GM12892 (cell line): ENCODE data around the gene OR5V1. TPM values are rescaled to one million over a fixed set of nuclear protein-coding genes. Genes with fewer than 3 reads are reported as not detected.
"Not testable (repeated sequence)": the region's sequence is repeated elsewhere in the genome, so short reads cannot be mapped to it uniquely, and the experiment has no call there.

ENCODE experiments used
- DNase-seq: peaks from one replicate; pipeline ENCODE4 v3.0.0; 2011; ENCODE audit not compliant: insufficient read length
- FAIRE-seq: peaks from 2 replicates; lab custom pipeline; 2011; peaks lifted over from hg19 to GRCh38; lab: Jason Lieb, UNC
- POLR2A ChIP-seq: IDR thresholded peaks from 2 replicates; pipeline ENCODE4 v1.6.1; 2011; ENCODE audit warnings: low read depth, low read length, control low read depth
- POLR2AphosphoS5 ChIP-seq: IDR thresholded peaks from 2 replicates; pipeline ENCODE4 v1.6.1; 2011; ENCODE audit warnings: low read depth, low read length, control low read depth
- TAF1 ChIP-seq: IDR thresholded peaks from 2 replicates; pipeline ENCODE4 v1.6.1; 2011; ENCODE audit warnings: low read depth, mild to moderate bottlenecking, control low read depth, low read length, borderline replicate concordance
- polyA plus RNA-seq: library from polyadenylated mRNA; unstranded; fragments of >200 nt; gene quantifications from one replicate; pipeline ENCODE4 v1.2.1, GENCODE V29; 2012; ENCODE audit warnings: missing spikeins, inconsistent platforms; ENCODE audit not compliant: missing spikeins

The OR5V1 gene
- not detected for polyA plus RNA-seq

DNA sequence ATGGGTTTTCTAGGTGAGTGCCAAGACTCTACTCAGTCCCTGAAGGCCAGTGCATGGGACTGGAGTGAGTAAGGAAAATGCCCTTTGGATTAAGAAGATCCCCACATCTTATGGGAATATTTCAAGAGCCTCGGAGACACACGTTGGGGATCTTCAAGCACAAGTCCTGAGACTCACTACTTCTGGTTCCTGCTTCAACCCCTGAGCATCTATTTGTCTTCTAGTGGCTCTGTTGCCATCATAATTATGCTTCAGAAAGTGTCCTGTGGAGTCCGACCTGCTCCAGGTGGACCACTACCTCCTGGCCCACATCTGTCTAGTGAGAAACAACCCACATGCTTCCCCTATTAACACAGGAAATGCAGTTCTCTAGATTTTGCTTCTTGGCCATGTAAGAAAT, at the start of gene OR5V1:
OR5V1 (minus strand) TSS at position 101 of the 400 bp plus-strand sequence. CDS start 12,670 bp downstream, outside the sequence.
- FAIRE-seq (no peak), DNase-seq (no peak)
- no peak for TF ChIP-seq POLR2A
- no peak for TF ChIP-seq POLR2AphosphoS5
- TF ChIP-seq TAF1: no peak

DNA sequence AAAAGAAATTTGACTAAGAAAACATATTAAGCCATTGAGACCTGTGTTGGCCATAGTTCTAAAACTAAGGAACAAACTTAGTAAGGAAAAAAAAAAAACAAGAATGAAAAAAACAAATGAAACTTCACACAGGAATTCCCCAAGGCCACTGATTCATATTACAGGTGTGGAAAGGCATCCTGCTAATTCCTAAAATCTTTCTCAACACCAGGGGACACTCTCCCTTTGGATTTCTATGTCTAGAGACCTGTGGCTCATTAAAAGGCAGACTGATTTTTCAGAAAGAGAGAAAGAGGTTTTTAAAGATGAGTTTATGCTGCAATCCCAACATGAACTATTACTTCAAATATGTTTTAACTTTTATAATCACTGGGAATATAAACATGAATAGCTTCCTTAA, 45.9 kb upstream of the OR5V1 start, which contains the start of gene OR12D1:
OR12D1 (plus strand) TSS at position 341 of the 400 bp plus-strand sequence.
- no peak for TF ChIP-seq TAF1
- TF ChIP-seq POLR2A: no peak
- no peak for TF ChIP-seq POLR2AphosphoS5
- DNase-seq (no peak), FAIRE-seq (no peak)

DNA sequence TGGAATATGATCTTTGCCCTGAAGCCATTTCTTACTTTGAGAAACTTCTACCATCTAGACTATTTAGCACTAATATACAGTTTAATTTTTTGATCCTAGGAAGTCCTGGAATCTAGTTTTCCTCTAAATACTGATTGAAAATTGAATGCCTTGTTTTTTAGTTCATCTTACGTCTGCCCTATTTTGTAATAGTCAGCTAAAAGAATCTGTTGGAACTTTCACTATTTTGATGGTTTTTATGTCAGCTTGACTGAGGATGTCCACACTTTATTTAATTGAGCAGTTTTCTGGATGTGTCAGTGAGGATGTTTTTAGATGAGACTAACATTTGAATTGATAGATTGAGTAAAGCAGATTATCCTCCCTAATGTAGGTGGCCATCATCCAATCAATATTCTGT, 35.1 kb upstream of the OR5V1 start:
- FAIRE-seq (no peak), DNase-seq (no peak)
- no peak for TF ChIP-seq POLR2AphosphoS5
- TF ChIP-seq POLR2A: no peak
- TF ChIP-seq TAF1: no peak

DNA sequence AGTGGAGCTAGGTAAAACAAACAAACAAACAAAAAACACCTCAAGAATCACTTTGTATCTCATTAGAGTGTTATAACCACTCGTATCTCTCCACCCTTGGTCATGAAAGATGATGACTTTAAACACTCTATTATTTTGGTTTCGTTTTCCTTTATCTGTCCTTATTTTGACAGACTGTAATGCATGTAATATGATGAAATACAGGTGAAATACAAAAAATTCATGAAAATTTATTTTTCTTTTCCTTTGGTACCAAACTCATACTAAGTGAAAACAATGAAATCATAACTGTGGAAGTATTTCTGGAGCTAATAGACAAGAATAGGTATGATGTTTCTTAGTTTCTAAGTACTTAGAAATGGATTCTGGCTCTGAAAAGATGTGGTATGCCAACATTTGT, 30.9 kb upstream of the OR5V1 start:
- DNase-seq: no peak

DNA sequence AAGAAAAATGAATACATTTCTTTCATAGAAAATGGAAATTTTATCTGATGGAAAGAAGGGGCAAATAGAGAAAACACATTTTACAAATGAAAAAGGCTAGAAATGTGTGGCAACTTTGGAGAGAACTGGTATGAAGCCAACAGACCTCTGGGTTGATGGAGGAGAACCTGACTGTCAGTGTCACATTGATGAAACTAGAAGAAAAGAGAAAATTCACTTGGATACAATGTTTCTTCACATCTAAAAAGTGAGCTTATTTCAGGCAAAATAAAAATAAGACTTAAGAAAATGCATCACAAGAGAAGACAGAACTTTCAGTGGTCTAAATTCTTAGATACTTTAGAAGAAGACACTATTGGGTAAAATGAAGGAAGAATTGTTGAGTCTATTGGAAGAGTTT, 26.7 kb upstream of the OR5V1 start, which contains the start of gene OR12D2:
OR12D2 (plus strand) TSS at position 301 of the 400 bp plus-strand sequence. CDS start 1,069 bp downstream, outside the sequence.
- no peak for DNase-seq
- FAIRE-seq: no peak
- TF ChIP-seq POLR2A (no peak), TAF1 (no peak), POLR2AphosphoS5 (no peak)

More for the DNA sequence above, 30.9 kb upstream of the OR5V1 start:
- TF ChIP-seq POLR2A: no peak
- no peak for TF ChIP-seq TAF1
- TF ChIP-seq POLR2AphosphoS5: no peak
- no peak for FAIRE-seq

DNA sequence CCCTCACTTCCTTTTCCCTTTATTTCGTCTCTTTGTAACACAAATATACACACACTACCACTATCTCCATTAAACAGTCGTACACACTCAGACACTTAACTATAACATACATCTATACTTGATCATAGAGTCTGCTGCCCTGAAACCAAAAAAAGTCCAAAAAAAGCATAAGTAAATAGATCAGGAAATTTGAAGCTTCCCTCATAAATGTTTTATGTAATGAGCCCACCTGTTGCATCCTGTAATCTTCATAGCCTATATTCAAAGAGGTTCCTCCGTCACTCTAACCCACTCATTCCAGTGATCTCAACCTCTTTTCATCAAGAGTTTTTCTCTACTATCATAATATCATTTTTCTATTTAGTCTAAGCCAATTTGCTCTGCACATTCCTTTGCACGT, 19.9 kb upstream of the OR5V1 start:
- no peak for TF ChIP-seq POLR2A
- TF ChIP-seq TAF1: no peak
- TF ChIP-seq POLR2AphosphoS5: no peak
- FAIRE-seq (no peak), DNase-seq (no peak)

DNA sequence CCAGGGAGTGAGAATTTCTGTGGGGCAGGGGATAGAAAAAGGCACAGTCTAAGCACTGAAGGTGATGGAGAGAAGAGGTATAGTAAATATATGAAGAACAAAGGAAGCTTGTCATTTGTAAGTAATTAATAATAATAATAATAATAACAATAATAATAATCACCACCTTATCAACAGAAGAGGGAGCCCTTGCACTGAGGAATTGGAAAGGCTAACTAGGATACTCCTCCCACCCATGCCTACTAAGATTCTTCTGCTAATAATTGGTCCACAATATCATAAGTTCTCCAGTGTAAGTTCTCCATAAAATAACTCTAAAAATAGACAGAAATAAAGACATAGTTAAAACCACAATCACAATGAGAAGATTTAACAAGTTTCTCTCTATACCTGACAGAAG, 7.3 kb upstream of the OR5V1 start:
- FAIRE-seq (no peak), DNase-seq (no peak)
- no peak for TF ChIP-seq TAF1
- TF ChIP-seq POLR2AphosphoS5: no peak
- TF ChIP-seq POLR2A: no peak

DNA sequence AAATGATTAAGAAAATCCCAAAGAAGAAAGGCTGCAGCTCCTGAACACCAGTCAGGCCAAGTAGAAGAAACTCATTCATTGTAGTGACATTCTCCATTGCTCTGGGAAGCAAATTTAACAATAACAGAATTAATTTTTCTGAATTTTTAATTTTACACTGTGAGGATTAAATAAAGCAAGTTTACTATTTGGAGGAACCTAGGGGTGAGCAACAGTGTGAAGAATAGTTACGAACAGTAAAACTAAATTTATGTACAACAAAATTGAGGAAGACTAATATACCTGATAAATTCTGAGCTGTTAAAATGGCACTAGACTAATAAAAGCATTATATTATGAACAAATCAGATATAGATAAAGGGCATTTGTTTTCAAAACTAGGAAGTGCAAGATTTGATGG, 6.5 kb upstream of the OR5V1 start, which contains the start of gene OR12D3:
OR12D3 (minus strand) TSS at position 101 of the 400 bp plus-strand sequence; CDS start at position 97, 4 bp downstream.
- DNase-seq (no peak), FAIRE-seq (no peak)
- TF ChIP-seq TAF1 (no peak), POLR2A (no peak), POLR2AphosphoS5 (no peak)

DNA sequence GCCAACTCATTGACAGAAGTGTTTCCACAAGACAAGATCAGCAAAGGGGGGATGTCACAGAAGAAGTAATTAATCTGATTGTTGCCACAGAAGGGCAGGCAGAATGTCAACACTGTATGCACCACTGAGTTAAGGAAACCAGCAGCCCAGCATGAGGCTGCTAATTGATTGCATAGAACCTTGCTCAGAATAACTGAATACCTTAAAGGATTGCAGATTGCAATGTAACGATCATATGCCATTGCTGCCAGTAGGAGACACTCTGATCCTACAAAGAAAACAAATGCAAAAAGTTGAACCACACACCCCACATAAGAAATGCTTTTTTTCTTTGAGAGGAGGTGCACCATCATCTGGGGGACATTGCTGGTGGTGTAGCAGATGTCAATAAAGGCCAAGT, 13.1 kb downstream of the OR5V1 start:
- DNase-seq (no peak), FAIRE-seq (no peak)
- no peak for TF ChIP-seq POLR2AphosphoS5
- TF ChIP-seq POLR2A: no peak
- no peak for TF ChIP-seq TAF1

DNA sequence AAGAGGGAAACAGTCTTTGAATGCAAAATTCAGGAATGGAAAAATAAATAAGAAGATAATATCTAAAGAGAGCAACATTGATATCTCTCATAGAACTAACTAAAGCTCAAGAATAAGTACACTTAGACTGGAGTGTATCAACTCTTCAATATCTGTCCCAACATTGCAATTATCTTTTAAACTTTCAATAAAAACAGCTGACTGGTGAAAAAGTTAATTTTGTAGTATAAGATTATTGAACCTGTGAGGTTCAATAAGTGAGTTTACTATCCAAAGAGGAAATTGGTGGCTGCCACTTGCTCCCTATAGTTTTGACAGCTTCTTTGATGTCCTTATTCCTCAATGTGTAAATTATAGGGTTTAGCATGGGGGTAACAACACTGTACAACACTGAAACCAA, 13.7 kb downstream of the OR5V1 start:
- FAIRE-seq (no peak), DNase-seq (no peak)
- no peak for TF ChIP-seq TAF1
- TF ChIP-seq POLR2AphosphoS5: no peak
- TF ChIP-seq POLR2A: no peak

DNA sequence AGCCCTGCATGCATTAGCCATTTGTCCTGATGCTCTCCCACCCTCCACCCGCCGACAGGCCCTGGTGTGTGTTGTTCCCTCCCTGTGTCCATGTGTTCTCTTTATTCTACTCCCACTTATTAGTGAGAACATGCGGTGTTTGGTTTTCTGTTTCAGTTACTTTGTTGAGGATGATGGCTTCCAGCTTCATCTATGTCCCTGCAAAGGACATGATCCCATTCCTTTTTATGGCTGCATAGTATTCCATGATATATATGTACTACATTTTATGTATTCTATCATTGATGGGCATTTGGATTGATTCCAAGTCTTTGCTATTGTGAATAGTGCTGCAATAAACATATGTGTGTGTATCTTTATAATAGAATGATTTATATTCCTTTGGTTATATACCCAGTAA, 19.3 kb downstream of the OR5V1 start:
- not testable (repeated sequence) for FAIRE-seq, DNase-seq

DNA sequence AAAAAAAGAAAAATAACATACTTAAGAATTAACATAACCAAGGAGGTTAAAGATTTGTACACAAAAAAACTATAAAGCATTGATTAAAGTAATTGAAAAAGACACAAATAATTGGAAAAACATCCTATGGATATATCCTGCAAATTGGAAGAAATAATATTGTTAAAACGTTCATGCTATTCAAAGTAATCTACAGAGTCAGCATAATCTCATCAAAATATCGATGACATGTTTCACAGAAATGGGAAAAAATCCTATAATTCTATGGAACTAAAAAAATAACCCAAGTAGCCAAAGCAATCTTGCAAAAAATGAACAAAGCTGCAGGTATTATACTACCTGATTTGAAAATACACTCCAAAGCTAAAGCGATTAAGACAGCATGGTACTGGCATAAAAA, 23.3 kb downstream of the OR5V1 start:
- DNase-seq (no peak), FAIRE-seq (no peak)
- TF ChIP-seq TAF1 (no peak), POLR2AphosphoS5 (no peak), POLR2A (no peak)

DNA sequence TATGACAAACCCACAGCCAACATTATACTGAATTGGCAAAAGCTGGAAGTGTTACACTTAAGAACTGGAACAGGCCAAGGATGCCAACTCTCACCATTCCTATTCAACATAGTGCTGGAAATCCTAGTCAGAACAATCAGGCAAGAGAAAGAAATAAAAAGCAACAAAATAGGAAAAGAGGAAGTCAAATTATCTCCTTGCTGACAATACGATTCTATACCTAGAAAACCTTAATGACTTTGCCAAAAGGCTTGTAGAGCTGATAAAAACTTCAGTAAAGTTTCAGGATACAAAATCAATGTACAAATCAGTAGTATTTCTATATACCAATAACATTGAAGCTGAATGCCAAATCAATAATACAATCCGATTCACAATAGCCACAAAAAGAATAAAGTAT, 32.4 kb downstream of the OR5V1 start:
- FAIRE-seq (no peak), DNase-seq (no peak)

DNA sequence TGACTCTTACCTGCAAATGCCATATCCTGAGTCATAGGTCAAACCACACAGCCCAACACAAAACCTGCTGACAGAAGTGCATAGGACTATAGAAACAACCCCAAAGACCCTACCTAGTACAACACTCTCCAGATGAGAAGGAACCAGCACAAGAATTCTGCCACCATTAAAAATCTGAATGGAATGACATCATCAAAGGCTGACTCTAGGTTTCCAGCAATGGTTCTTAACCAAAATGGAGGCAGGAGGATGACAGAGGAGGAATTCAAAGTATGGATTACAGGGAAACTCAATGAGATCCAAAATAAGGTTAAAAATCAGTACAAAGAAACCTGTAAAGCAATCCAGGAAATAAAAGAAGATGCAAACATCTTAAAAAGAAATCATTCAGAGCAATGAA, 36.0 kb downstream of the OR5V1 start:
- no peak for FAIRE-seq

More for the DNA sequence above, 32.4 kb downstream of the OR5V1 start:
- TF ChIP-seq POLR2AphosphoS5 (no peak), TAF1 (no peak), POLR2A (no peak)

More for the DNA sequence above, 36.0 kb downstream of the OR5V1 start:
- DNase-seq: no peak
- no peak for TF ChIP-seq TAF1
- TF ChIP-seq POLR2A: no peak
- no peak for TF ChIP-seq POLR2AphosphoS5
